ENCODE measurements around the gene KDM4C.
"Not testable (repeated sequence)": the region's sequence is repeated elsewhere in the genome, so short reads cannot be mapped to it uniquely, and the experiment has no call there.

KDM4C gene

GRCh38 chr9:6779417-6780241, 21.9 kb downstream of the KDM4C start:
- Mint-ChIP-seq H3K4me3 (no peak overlapping the region), H3K9me3 (no peaks in the 10 kb centered on the region), H3K36me3 (ENCODE audit: low read depth) (peaks cover 5% of the 10 kb centered on the region), H3K27ac (no peak overlapping the region), H3K4me1 (ENCODE audit: low read depth) (peaks cover 29% of the 10 kb centered on the region), H3K27me3 (ENCODE audit: low read depth) (no peaks in the 10 kb centered on the region)

DNA sequence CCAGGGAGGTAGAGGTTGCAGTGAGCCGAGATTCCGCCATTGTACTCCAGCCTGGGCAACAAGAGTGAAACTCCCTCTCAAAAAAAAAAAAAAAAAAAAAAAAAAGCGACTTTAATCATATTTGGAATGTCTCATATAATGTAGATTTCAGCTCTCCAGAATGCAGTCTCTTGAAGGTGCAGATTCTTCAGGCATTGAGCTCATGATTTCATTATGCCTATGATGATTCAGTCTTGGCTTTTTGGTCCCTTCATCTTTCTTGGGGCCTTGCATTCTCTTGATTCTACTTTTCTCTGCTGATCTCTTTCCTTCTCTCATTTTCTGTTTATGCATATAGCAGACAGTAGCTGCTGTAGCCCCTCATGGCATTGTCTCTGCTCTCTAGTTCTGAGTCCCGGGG, 22.9 kb downstream of the KDM4C start:
- peaks cover 5% of the 10 kb centered on the region for H3K36me3 Mint-ChIP-seq (ENCODE audit: low read depth)
- no peaks in the 10 kb centered on the region for H3K27me3 Mint-ChIP-seq (ENCODE audit: low read depth)
- no peak overlapping the region for H3K27ac Mint-ChIP-seq
- H3K4me3 Mint-ChIP-seq, result no peak overlapping the region
- H3K4me1 Mint-ChIP-seq (ENCODE audit: low read depth), result peaks cover 29% of the 10 kb centered on the region
- no peaks in the 10 kb centered on the region for H3K9me3 Mint-ChIP-seq

GRCh38 chr9:6781476-6781875, 23.7 kb downstream of the KDM4C start:
- H3K4me1 Mint-ChIP-seq (ENCODE audit: low read depth), result peaks cover 31% of the 10 kb centered on the region
- H3K27ac Mint-ChIP-seq, result no peak overlapping the region
- H3K4me3 Mint-ChIP-seq, result no peak overlapping the region

DNA sequence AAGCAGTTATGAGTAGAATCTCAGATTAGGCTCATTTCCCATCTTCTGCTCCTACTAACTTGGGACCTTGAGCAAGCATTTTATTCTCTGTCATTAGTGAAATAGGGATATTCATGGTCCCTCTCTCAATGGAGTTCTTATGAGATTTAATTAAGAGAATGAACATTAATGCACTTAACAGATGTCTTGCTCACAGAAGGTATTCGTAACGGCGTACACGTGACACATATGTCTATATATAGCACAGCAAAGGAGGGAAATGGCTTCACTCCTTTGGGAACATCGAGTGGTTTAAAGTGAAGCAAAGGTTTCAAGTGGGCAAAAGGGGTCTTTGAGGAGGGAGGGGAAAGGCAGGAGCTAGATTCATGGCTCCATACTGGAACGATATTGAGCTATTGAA, 24.6 kb downstream of the KDM4C start:
- Mint-ChIP-seq H3K27ac (no peak overlapping the region), H3K27me3 (ENCODE audit: low read depth) (no peaks in the 10 kb centered on the region), H3K4me3 (no peak overlapping the region), H3K36me3 (ENCODE audit: low read depth) (peaks cover 3% of the 10 kb centered on the region), H3K9me3 (no peaks in the 10 kb centered on the region), H3K4me1 (ENCODE audit: low read depth) (peaks cover 29% of the 10 kb centered on the region)

More at GRCh38 chr9:6781476-6781875, 23.7 kb downstream of the KDM4C start:
- peaks cover 5% of the 10 kb centered on the region for H3K36me3 Mint-ChIP-seq (ENCODE audit: low read depth)
- H3K27me3 Mint-ChIP-seq (ENCODE audit: low read depth), result no peaks in the 10 kb centered on the region
- H3K9me3 Mint-ChIP-seq, result no peaks in the 10 kb centered on the region

DNA sequence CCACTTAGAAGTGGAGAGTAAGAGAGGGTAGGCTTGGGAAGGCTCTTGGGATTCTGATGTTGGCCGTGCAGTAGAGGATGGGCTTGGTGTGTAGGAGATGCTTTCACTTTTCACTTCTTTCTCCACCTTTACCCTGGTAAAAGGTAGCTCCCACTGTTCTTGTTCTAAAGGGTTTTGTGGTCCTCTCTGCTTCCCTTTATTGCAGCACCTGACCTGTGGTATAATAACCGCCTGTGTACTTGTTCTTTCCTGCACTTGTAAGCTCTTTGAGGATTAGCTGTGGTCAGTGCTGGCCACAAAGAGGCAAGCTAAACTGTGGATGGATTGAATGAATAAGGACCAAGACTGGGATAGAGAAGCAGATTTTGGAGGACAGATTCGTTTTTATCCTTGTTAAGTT, 25.2 kb downstream of the KDM4C start:
- H3K4me3 Mint-ChIP-seq, result no peak overlapping the region
- H3K4me1 Mint-ChIP-seq (ENCODE audit: low read depth), result peaks cover 27% of the 10 kb centered on the region
- peaks cover 3% of the 10 kb centered on the region for H3K36me3 Mint-ChIP-seq (ENCODE audit: low read depth)
- H3K9me3 Mint-ChIP-seq, result no peaks in the 10 kb centered on the region
- no peak overlapping the region for H3K27ac Mint-ChIP-seq
- no peaks in the 10 kb centered on the region for H3K27me3 Mint-ChIP-seq (ENCODE audit: low read depth)

DNA sequence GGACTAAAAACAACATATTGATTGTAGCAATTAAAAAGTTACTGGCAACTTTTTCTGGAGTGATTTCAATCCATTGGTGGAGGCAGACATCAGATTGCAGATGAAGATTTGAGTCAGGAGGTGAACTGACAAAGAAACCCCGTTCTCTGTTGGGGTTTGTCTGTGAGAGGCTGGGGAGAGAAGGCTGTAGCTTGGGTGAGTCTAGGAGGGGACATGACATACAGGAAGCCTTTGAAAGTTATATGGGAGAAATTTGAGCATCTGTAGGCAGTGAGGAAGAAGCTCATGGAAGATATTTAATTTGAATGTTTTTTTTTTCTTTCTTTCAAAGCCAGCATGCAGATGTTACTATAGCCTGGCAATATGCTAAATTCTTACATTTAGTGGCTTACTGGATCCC, 26.0 kb downstream of the KDM4C start:
- Mint-ChIP-seq H3K27ac (no peak overlapping the region), H3K4me1 (ENCODE audit: low read depth) (peaks cover 32% of the 10 kb centered on the region), H3K36me3 (ENCODE audit: low read depth) (peaks cover 3% of the 10 kb centered on the region), H3K4me3 (no peak overlapping the region), H3K27me3 (ENCODE audit: low read depth) (no peaks in the 10 kb centered on the region), H3K9me3 (no peaks in the 10 kb centered on the region)

DNA sequence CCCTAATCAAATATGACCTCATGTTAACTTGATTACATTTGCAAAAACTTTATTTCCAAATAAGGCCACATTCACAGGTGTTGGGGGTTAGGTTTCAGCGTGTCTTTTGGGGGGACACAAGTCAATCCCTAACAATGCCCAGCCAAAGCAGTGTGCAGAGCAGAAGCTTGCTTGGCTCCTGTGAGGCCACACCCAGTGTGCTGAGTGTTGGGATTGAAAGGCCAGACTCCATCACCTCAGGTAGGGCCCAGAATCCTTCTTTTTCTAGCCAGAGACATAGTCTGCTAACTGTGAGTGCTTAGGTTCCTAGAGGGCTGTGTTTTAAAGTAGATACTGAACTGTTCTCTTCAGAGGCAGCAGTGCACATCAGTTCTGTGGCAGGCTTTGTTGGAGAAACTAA, 27.9 kb downstream of the KDM4C start:
- H3K4me1 Mint-ChIP-seq (ENCODE audit: low read depth), result peaks cover 32% of the 10 kb centered on the region
- H3K27ac Mint-ChIP-seq, result no peak overlapping the region
- no peaks in the 10 kb centered on the region for H3K9me3 Mint-ChIP-seq
- H3K36me3 Mint-ChIP-seq (ENCODE audit: low read depth), result peaks cover 3% of the 10 kb centered on the region
- no peak overlapping the region for H3K4me3 Mint-ChIP-seq
- no peaks in the 10 kb centered on the region for H3K27me3 Mint-ChIP-seq (ENCODE audit: low read depth)

DNA sequence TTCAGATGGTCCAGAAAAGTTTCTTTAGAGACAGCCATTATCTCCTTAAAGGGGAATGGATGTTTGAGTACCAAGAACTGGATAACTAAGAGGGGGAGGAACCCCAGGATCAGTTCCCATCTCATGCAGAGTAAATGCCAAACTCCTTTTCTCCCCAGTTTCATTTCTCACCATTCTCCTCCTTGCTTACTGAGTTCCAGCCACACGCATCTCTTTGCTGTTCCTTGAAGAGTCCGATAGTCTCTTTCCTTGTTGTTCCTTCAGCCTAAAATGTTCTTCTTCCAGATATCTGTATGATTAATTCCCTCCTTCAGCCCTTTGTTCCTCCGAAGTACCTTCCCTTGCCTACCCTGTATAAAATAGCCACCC, 30.0 kb downstream of the KDM4C start:
- H3K27me3 Mint-ChIP-seq (ENCODE audit: low read depth), result no peaks in the 10 kb centered on the region
- no peak overlapping the region for H3K4me3 Mint-ChIP-seq
- H3K27ac Mint-ChIP-seq, result no peak overlapping the region
- no peaks in the 10 kb centered on the region for H3K9me3 Mint-ChIP-seq
- H3K4me1 Mint-ChIP-seq (ENCODE audit: low read depth), result peaks cover 21% of the 10 kb centered on the region
- H3K36me3 Mint-ChIP-seq (ENCODE audit: low read depth), result no peaks in the 10 kb centered on the region

DNA sequence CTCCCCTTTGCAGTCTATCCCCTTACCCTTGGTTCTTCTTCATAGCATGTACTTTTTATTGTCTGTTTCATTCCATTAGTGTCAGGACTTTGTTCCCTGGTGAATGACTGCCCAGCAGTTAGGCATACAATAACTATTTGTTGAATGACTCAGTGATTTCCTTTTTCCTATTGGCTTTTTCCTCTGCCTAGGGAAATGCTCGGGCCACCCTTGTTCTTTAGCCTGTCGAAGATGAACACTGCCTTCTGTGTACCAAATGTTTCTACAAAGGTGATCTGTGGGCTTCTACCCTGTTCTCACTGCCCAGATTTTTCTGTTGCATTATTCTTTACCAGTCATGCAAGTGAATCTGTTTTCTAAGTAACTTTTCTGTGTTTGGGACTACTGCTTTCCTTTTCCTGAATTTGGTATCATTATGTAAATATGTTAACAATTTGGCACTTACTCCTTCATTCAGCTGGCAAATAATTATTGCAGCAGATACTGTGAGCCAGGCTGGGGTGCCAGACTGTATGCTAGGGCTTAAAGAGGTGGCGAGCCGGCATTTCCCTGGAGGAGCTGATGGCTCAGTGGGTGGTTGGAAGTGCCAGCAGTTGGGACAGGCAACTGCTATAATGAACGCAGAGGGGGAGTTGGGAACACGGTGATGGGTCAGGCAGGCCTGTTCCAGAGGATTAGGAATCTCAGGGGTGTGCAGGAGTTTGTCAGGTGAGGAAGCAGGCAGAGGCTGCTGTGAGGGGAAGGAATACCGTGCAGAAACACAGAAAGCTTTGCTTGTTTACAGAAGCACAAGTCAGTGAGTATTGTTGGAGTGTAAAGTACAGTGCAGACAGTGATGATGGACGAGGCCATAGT, 30.6 kb downstream of the KDM4C start:
- Mint-ChIP-seq H3K36me3 (ENCODE audit: low read depth) (peaks cover 3% of the 10 kb centered on the region), H3K4me3 (no peak overlapping the region), H3K4me1 (ENCODE audit: low read depth) (peaks cover 14% of the 10 kb centered on the region), H3K27me3 (ENCODE audit: low read depth) (no peaks in the 10 kb centered on the region), H3K27ac (no peak overlapping the region), H3K9me3 (no peaks in the 10 kb centered on the region)

GRCh38 chr9:6789017-6789338, 31.2 kb downstream of the KDM4C start:
- not testable (repeated sequence) for H3K4me3 Mint-ChIP-seq; H3K9me3 Mint-ChIP-seq; H3K27ac Mint-ChIP-seq; H3K27me3 Mint-ChIP-seq (ENCODE audit: low read depth); H3K4me1 Mint-ChIP-seq (ENCODE audit: low read depth); H3K36me3 Mint-ChIP-seq (ENCODE audit: low read depth)

GRCh38 chr9:6790866-6791265, 33.1 kb downstream of the KDM4C start:
- H3K36me3 Mint-ChIP-seq (ENCODE audit: low read depth), result peaks cover 13% of the 10 kb centered on the region
- no peaks in the 10 kb centered on the region for H3K9me3 Mint-ChIP-seq
- H3K27ac Mint-ChIP-seq, result no peak overlapping the region
- no peaks in the 10 kb centered on the region for H3K27me3 Mint-ChIP-seq (ENCODE audit: low read depth)
- H3K4me1 Mint-ChIP-seq (ENCODE audit: low read depth), result peaks cover 9% of the 10 kb centered on the region
- no peak overlapping the region for H3K4me3 Mint-ChIP-seq

DNA sequence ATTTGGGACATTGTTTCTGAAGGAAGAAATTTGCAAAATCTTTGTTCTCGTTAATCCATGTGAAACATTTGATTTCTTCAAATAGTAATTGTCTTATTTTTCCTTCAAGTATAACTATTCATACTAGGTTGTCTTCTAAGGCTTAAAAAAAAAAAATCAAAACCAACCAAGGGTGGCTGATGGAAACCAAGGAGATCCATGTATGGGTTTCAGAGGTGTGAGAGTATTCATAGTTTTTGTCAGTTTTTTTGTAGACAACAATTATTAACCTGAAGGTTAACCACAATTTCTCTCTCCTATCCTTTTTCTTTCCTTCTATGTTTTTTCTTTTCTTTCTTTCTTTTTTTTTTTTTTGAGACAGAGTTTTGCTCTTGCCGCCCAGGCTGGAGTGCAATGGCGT, 35.4 kb downstream of the KDM4C start:
- H3K4me3 Mint-ChIP-seq, result no peak overlapping the region
- H3K27me3 Mint-ChIP-seq (ENCODE audit: low read depth), result no peaks in the 10 kb centered on the region
- H3K9me3 Mint-ChIP-seq, result no peaks in the 10 kb centered on the region
- peaks cover 23% of the 10 kb centered on the region for H3K36me3 Mint-ChIP-seq (ENCODE audit: low read depth)
- no peak overlapping the region for H3K27ac Mint-ChIP-seq
- peaks cover 6% of the 10 kb centered on the region for H3K4me1 Mint-ChIP-seq (ENCODE audit: low read depth)

DNA sequence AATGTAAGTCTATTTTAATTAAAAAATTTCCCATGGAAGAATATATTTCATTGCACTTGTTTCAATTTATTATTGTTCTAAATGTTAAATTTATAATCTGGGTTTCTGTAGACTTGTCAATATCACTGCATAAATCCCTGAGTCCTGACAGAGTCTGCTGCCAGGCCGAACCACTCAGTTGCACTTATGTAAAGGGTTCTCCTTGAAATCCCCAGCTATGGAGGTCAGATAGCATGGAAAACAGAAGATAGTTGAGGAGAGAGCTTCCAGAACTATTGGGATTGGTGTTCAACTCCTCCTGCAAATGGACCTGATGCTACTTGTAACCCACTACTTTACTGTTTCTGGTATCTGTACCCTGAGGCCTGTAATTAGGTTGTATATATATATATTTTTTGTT, 37.2 kb downstream of the KDM4C start:
- no peak overlapping the region for H3K27ac Mint-ChIP-seq
- H3K27me3 Mint-ChIP-seq (ENCODE audit: low read depth), result no peaks in the 10 kb centered on the region
- no peaks in the 10 kb centered on the region for H3K9me3 Mint-ChIP-seq
- no peak overlapping the region for H3K4me3 Mint-ChIP-seq
- peaks cover 3% of the 10 kb centered on the region for H3K4me1 Mint-ChIP-seq (ENCODE audit: low read depth)
- peaks cover 26% of the 10 kb centered on the region for H3K36me3 Mint-ChIP-seq (ENCODE audit: low read depth)

DNA sequence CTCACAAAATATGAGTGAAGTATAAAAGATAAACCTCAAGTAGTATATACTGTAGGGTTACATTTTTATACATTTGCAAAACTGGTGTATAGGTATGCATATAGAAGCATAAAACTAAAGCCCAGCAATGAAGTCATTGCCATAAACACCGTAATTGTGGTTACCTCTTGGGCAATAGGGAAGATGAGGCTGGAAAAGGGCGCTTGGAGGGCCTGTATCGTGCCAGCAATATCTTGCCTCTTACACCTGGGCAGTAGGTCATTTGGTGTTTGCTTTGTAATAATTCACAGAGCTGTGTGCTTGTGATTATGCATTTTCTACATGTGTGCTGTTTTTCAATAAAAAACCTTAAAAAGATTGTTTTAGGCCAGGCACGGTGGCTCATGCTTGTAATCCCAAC, 45.2 kb downstream of the KDM4C start:
- no peak overlapping the region for H3K27ac Mint-ChIP-seq
- H3K4me1 Mint-ChIP-seq (ENCODE audit: low read depth), result peaks cover 3% of the 10 kb centered on the region
- H3K4me3 Mint-ChIP-seq, result no peak overlapping the region
- peaks cover 14% of the 10 kb centered on the region for H3K36me3 Mint-ChIP-seq (ENCODE audit: low read depth)
- no peaks in the 10 kb centered on the region for H3K9me3 Mint-ChIP-seq
- H3K27me3 Mint-ChIP-seq (ENCODE audit: low read depth), result no peaks in the 10 kb centered on the region

DNA sequence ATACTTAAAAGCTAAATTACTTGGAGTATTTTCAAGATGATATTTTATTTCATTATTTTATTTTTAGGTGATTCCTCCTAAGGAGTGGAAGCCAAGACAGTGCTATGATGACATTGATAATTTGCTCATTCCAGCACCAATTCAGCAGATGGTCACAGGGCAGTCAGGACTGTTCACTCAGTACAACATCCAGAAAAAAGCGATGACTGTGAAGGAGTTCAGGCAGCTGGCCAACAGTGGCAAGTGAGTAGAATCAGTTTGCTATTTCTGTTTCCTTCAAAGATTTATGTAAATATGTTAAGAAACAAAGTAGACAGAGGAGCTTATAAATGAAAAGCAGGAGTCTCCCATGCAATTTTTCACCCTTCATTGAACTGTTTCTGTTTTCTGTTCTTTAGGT, 47.8 kb downstream of the KDM4C start:
- Mint-ChIP-seq H3K9me3 (no peaks in the 10 kb centered on the region), H3K36me3 (ENCODE audit: low read depth) (peaks cover 9% of the 10 kb centered on the region), H3K4me1 (ENCODE audit: low read depth) (peaks cover 3% of the 10 kb centered on the region), H3K4me3 (no peak overlapping the region), H3K27me3 (ENCODE audit: low read depth) (no peaks in the 10 kb centered on the region), H3K27ac (no peak overlapping the region)
